Measurements from ENCODE around the gene ASB16. TPM values are rescaled to one million over a fixed set of nuclear protein-coding genes. Genes with fewer than 3 reads are reported as not detected.

The ASB16 gene
- total RNA-seq, 1 experiment from 2014 or later = not detected

- peaks cover 33% of the 10 kb centered on the region for H3K4me1 ChIP-seq (ENCODE audit: low read length)
- H3K79me2 ChIP-seq (ENCODE audit: low read length) = peaks cover 38% of the 10 kb centered on the region
- H3K9me3 ChIP-seq (ENCODE audit: low read length) = no peaks in the 10 kb centered on the region
- H4K20me1 ChIP-seq (ENCODE audit: insufficient read depth, low read depth, low read length) = no peaks in the 10 kb centered on the region
- peaks cover 59% of the 10 kb centered on the region for H3K36me3 ChIP-seq (ENCODE audit: insufficient read depth, low read length)
- H3K4me3 ChIP-seq (ENCODE audit: low read length) = no peak overlapping the region
- no peak overlapping the region for H3K4me2 ChIP-seq (ENCODE audit: low read depth, low read length, poor library complexity, severe bottlenecking)
- no peak overlapping the region for H2AFZ ChIP-seq (ENCODE audit: low read length)
- no peak overlapping the region for H3K27ac ChIP-seq (ENCODE audit: low read length)
- no peaks in the 10 kb centered on the region for H3K27me3 ChIP-seq (ENCODE audit: low read length)
- no peak overlapping the region for H3K9ac ChIP-seq (ENCODE audit: low read length)
- DNase-seq = no peak
- H3K9me2 ChIP-seq (replicated peaks; ENCODE audit: insufficient read depth, low read length) = no peaks in the 10 kb centered on the region
Observed at GRCh38 chr17:44212507-44213402, 42.3 kb downstream of the ASB16 start.

- Histone ChIP-seq H2AFZ (ENCODE audit: low read length) (no peak overlapping the region), H3K9me3 (ENCODE audit: low read length) (no peaks in the 10 kb centered on the region), H3K79me2 (ENCODE audit: low read length) (peaks cover 40% of the 10 kb centered on the region), H3K36me3 (ENCODE audit: insufficient read depth, low read length) (peaks cover 54% of the 10 kb centered on the region), H3K27me3 (ENCODE audit: low read length) (no peaks in the 10 kb centered on the region), H3K4me3 (ENCODE audit: low read length) (no peak overlapping the region), H4K20me1 (ENCODE audit: insufficient read depth, low read depth, low read length) (no peaks in the 10 kb centered on the region), H3K9ac (ENCODE audit: low read length) (no peak overlapping the region), H3K4me2 (ENCODE audit: low read depth, low read length, poor library complexity, severe bottlenecking) (no peak overlapping the region), H3K4me1 (ENCODE audit: low read length) (peaks cover 35% of the 10 kb centered on the region), H3K9me2 (replicated peaks; ENCODE audit: insufficient read depth, low read length) (no peaks in the 10 kb centered on the region), H3K27ac (ENCODE audit: low read length) (no peak overlapping the region)
- DNase-seq = no peak
Observed at GRCh38 chr17:44213403-44214229, 43.1 kb downstream of the ASB16 start.

GRCh38 chr17:44214230-44214494 is 43.7 kb downstream of the ASB16 start:
- H3K36me3 ChIP-seq (ENCODE audit: insufficient read depth, low read length) = peaks cover 48% of the 10 kb centered on the region
- H3K9ac ChIP-seq (ENCODE audit: low read length) = no peak overlapping the region
- H3K9me3 ChIP-seq (ENCODE audit: low read length) = no peaks in the 10 kb centered on the region
- H3K4me3 ChIP-seq (ENCODE audit: low read length) = no peak overlapping the region
- H3K9me2 ChIP-seq (replicated peaks; ENCODE audit: insufficient read depth, low read length) = no peaks in the 10 kb centered on the region
- H3K4me1 ChIP-seq (ENCODE audit: low read length) = peaks cover 35% of the 10 kb centered on the region
- DNase-seq = no peak
- H3K79me2 ChIP-seq (ENCODE audit: low read length) = peaks cover 39% of the 10 kb centered on the region
- no peaks in the 10 kb centered on the region for H4K20me1 ChIP-seq (ENCODE audit: insufficient read depth, low read depth, low read length)
- H3K27ac ChIP-seq (ENCODE audit: low read length) = no peak overlapping the region
- no peak overlapping the region for H2AFZ ChIP-seq (ENCODE audit: low read length)
- H3K27me3 ChIP-seq (ENCODE audit: low read length) = no peaks in the 10 kb centered on the region
- H3K4me2 ChIP-seq (ENCODE audit: low read depth, low read length, poor library complexity, severe bottlenecking) = no peak overlapping the region

GRCh38 chr17:44214896-44215295 is 44.4 kb downstream of the ASB16 start:
- peaks cover 41% of the 10 kb centered on the region for H3K36me3 ChIP-seq (ENCODE audit: insufficient read depth, low read length)
- peaks cover 33% of the 10 kb centered on the region for H3K4me1 ChIP-seq (ENCODE audit: low read length)
- no peak for DNase-seq
- H2AFZ ChIP-seq (ENCODE audit: low read length) = no peak overlapping the region
- no peak overlapping the region for H3K4me3 ChIP-seq (ENCODE audit: low read length)
- H3K27ac ChIP-seq (ENCODE audit: low read length) = no peak overlapping the region
- peaks cover 32% of the 10 kb centered on the region for H3K79me2 ChIP-seq (ENCODE audit: low read length)
- no peaks in the 10 kb centered on the region for H3K27me3 ChIP-seq (ENCODE audit: low read length)
- H4K20me1 ChIP-seq (ENCODE audit: insufficient read depth, low read depth, low read length) = no peaks in the 10 kb centered on the region
- H3K9ac ChIP-seq (ENCODE audit: low read length) = no peak overlapping the region
- H3K9me3 ChIP-seq (ENCODE audit: low read length) = no peaks in the 10 kb centered on the region
- no peaks in the 10 kb centered on the region for H3K9me2 ChIP-seq (replicated peaks; ENCODE audit: insufficient read depth, low read length)
- no peak overlapping the region for H3K4me2 ChIP-seq (ENCODE audit: low read depth, low read length, poor library complexity, severe bottlenecking)

GRCh38 chr17:44216173-44216572 is 45.7 kb downstream of the ASB16 start:
- peak overlapping the region; percentile 81 for H3K27ac ChIP-seq (ENCODE audit: low read length)
- peaks cover 25% of the 10 kb centered on the region for H3K4me1 ChIP-seq (ENCODE audit: low read length)
- H3K27me3 ChIP-seq (ENCODE audit: low read length) = no peaks in the 10 kb centered on the region
- no peaks in the 10 kb centered on the region for H4K20me1 ChIP-seq (ENCODE audit: insufficient read depth, low read depth, low read length)
- H3K9me3 ChIP-seq (ENCODE audit: low read length) = no peaks in the 10 kb centered on the region
- peak overlapping the region; percentile 95 for H3K9ac ChIP-seq (ENCODE audit: low read length)
- H3K36me3 ChIP-seq (ENCODE audit: insufficient read depth, low read length) = peaks cover 39% of the 10 kb centered on the region
- H3K4me3 ChIP-seq (ENCODE audit: low read length) = peak overlapping the region; percentile 90; the same call in 1 of the 2 replicates
- peaks cover 35% of the 10 kb centered on the region for H3K79me2 ChIP-seq (ENCODE audit: low read length)
- peak; percentile 64 for DNase-seq
- H3K9me2 ChIP-seq (replicated peaks; ENCODE audit: insufficient read depth, low read length) = no peaks in the 10 kb centered on the region
- H2AFZ ChIP-seq (ENCODE audit: low read length) = no peak overlapping the region
- peak overlapping the region; percentile 98 for H3K4me2 ChIP-seq (ENCODE audit: low read depth, low read length, poor library complexity, severe bottlenecking)

GRCh38 chr17:44216694-44217093 is 46.2 kb downstream of the ASB16 start:
- Histone ChIP-seq H3K4me2 (ENCODE audit: low read depth, low read length, poor library complexity, severe bottlenecking) (peak overlapping the region; percentile 98), H4K20me1 (ENCODE audit: insufficient read depth, low read depth, low read length) (no peaks in the 10 kb centered on the region), H3K4me3 (ENCODE audit: low read length) (peak overlapping the region; percentile 90), H3K9me3 (ENCODE audit: low read length) (no peaks in the 10 kb centered on the region), H2AFZ (ENCODE audit: low read length) (no peak overlapping the region), H3K9ac (ENCODE audit: low read length) (peak overlapping the region; percentile 95), H3K79me2 (ENCODE audit: low read length) (peaks cover 35% of the 10 kb centered on the region), H3K9me2 (replicated peaks; ENCODE audit: insufficient read depth, low read length) (no peaks in the 10 kb centered on the region), H3K27ac (ENCODE audit: low read length) (peak overlapping the region; percentile 81), H3K36me3 (ENCODE audit: insufficient read depth, low read length) (peaks cover 39% of the 10 kb centered on the region), H3K4me1 (ENCODE audit: low read length) (peaks cover 30% of the 10 kb centered on the region), H3K27me3 (ENCODE audit: low read length) (no peaks in the 10 kb centered on the region)
- DNase-seq = no peak

GRCh38 chr17:44217738-44218343 is 47.3 kb downstream of the ASB16 start:
- Histone ChIP-seq H4K20me1 (ENCODE audit: insufficient read depth, low read depth, low read length) (peaks cover 7% of the 10 kb centered on the region; the same call in 1 of the 2 replicates), H3K79me2 (ENCODE audit: low read length) (peaks cover 35% of the 10 kb centered on the region)
- DNase-seq = peak; percentile 58

More at GRCh38 chr17:44217738-44218343, 47.3 kb downstream of the ASB16 start:
- Histone ChIP-seq H3K4me2 (ENCODE audit: low read depth, low read length, poor library complexity, severe bottlenecking) (peak overlapping the region; percentile 98), H3K9me2 (replicated peaks; ENCODE audit: insufficient read depth, low read length) (no peaks in the 10 kb centered on the region), H3K27me3 (ENCODE audit: low read length) (no peaks in the 10 kb centered on the region), H2AFZ (ENCODE audit: low read length) (no peak overlapping the region), H3K9ac (ENCODE audit: low read length) (peak overlapping the region; percentile 95), H3K4me1 (ENCODE audit: low read length) (peaks cover 35% of the 10 kb centered on the region), H3K27ac (ENCODE audit: low read length) (peak overlapping the region; percentile 81), H3K4me3 (ENCODE audit: low read length) (peak overlapping the region; percentile 90), H3K36me3 (ENCODE audit: insufficient read depth, low read length) (peaks cover 39% of the 10 kb centered on the region), H3K9me3 (ENCODE audit: low read length) (no peaks in the 10 kb centered on the region)
